Naive thymus-derived CD4-positive, alpha-beta T cell (primary cell): ENCODE measurements around the gene NHS. TPM values are rescaled to one million over a fixed set of nuclear protein-coding genes. Genes with fewer than 3 reads are reported as not detected.

Source experiments
- ATAC-seq: fragments of 150-1000 bp; cut with Tn5 transposase; 2 replicates; pipeline ENCODE4 v1.10.0; 2021; ENCODE audit warnings: mild to moderate bottlenecking, moderate library complexity
- CTCF ChIA-PET: fragments of 350-600 bp; sonication (Branson Sonifier 250); formaldehyde crosslinking; loops from one replicate; lab custom pipeline; 2021; ENCODE audit warnings: antibody characterized with exemption; lab: Charles Lee
- POLR2A ChIA-PET: fragments of 350-600 bp; sonication (Branson Sonifier 250); formaldehyde crosslinking; loops from one replicate; lab custom pipeline; 2021; ENCODE audit warnings: antibody characterized with exemption, inconsistent platforms; lab: Charles Lee
- DNase-seq, 9 donors: peaks; one replicate each; pipeline versions ENCODE4 v3.0.0 to v3.0.0-alpha.2; 2020 to 2022; ENCODE audit warnings: mixed read lengths in 1 of 9
- H3K27ac ChIP-seq: one replicate; pipeline ENCODE4 v1.7.0; 2013; ENCODE audit warnings: mild to moderate bottlenecking, low read depth, low read length, moderate library complexity
- H3K27me3 ChIP-seq, 2 donors: one replicate each; pipeline ENCODE4 v1.7.0; 2013; ENCODE audit warnings: low read length in 2 of 2, mild to moderate bottlenecking in 2 of 2, moderate library complexity in 2 of 2; ENCODE audit not compliant: control insufficient read depth in 2 of 2, insufficient read depth in 2 of 2
- H3K36me3 ChIP-seq, 3 experiments: 1 replicate in 2 of 3; 2 replicates in 1 of 3; pipeline ENCODE4 v1.7.0; 2013; ENCODE audit warnings: low read length in 3 of 3, mild to moderate bottlenecking in 3 of 3, moderate library complexity in 1 of 3; ENCODE audit not compliant: insufficient read depth in 3 of 3, control insufficient read depth in 2 of 3
- H3K4me1 ChIP-seq, 2 donors: one replicate each; pipeline ENCODE4 v1.7.0; 2013; ENCODE audit warnings: low read length in 2 of 2, mild to moderate bottlenecking in 2 of 2, moderate library complexity in 1 of 2; ENCODE audit not compliant: control insufficient read depth in 2 of 2, insufficient read depth in 2 of 2
- H3K4me3 ChIP-seq: 2 replicates; pipeline ENCODE4 v1.7.0; 2013; ENCODE audit warnings: mild to moderate bottlenecking, low read length
- H3K9me3 ChIP-seq, 3 experiments: 1 replicate in 2 of 3; 2 replicates in 1 of 3; pipeline ENCODE4 v1.7.0; 2013; ENCODE audit warnings: low read length in 3 of 3; ENCODE audit not compliant: control insufficient read depth in 2 of 3
- H3K27ac Mint-ChIP-seq, 9 donors: one replicate each; pipeline ENCODE4 v1.8.0; 2020 to 2022; ENCODE audit warnings: mixed read lengths in 9 of 9, mild to moderate bottlenecking in 8 of 9, moderate library complexity in 5 of 9, inconsistent platforms in 2 of 9
- H3K27me3 Mint-ChIP-seq, 5 donors: one replicate each; pipeline ENCODE4 v1.8.0; 2021 to 2022; ENCODE audit warnings: mixed read lengths in 5 of 5, mild to moderate bottlenecking in 1 of 5
- H3K36me3 Mint-ChIP-seq, 5 donors: one replicate each; pipeline ENCODE4 v1.8.0; 2020 to 2022; ENCODE audit warnings: mixed read lengths in 5 of 5, mild to moderate bottlenecking in 3 of 5, inconsistent platforms in 1 of 5
- H3K4me1 Mint-ChIP-seq, 7 donors: one replicate each; pipeline ENCODE4 v1.8.0; 2020 to 2022; ENCODE audit warnings: mixed read lengths in 7 of 7, mild to moderate bottlenecking in 3 of 7, inconsistent platforms in 1 of 7
- H3K4me3 Mint-ChIP-seq, 10 donors: one replicate each; pipeline ENCODE4 v1.8.0; 2020 to 2022; ENCODE audit warnings: mild to moderate bottlenecking in 10 of 10, mixed read lengths in 10 of 10, moderate library complexity in 6 of 10, inconsistent platforms in 2 of 10
- H3K9me3 Mint-ChIP-seq, 11 donors: one replicate each; pipeline ENCODE4 v1.8.0; 2020 to 2022; ENCODE audit warnings: mixed read lengths in 11 of 11, mild to moderate bottlenecking in 4 of 11, inconsistent platforms in 1 of 11, moderate library complexity in 1 of 11
- intact Hi-C, 2 donors: fragments of 100-400 bp; cut with micrococcal nuclease; formaldehyde crosslinking; loops; one replicate each; pipeline ENCODE4 v1.15.1; 2023
- polyA plus RNA-seq, 2 donors: library from polyadenylated mRNA; unstranded; fragments of 300-500 nt; fragmentation: Illumina TruSeq; gene quantifications; one replicate each; pipeline ENCODE4 v1.2.3, GENCODE V29; 2021
- total RNA-seq, 6 experiments: library from RNA in 5 of 6; stranded (reverse) in 5 of 6; gene quantifications; 1 replicate in 5 of 6; 2 replicates in 1 of 6; pipeline ENCODE4 v1.2.3 and lab custom pipeline; 2021 to 2026

Gene NHS
- total and polyA plus RNA-seq, 7 experiments from 2014 or later: 0.02 to 2.6 (median 0.32) TPM; not detected in 1

- DNase-seq (no peak), ATAC-seq (no peak)
- intact Hi-C loops: no loop called here
- Histone ChIP-seq H3K4me3 (no peak overlapping the region), H3K36me3 (no peaks in the 10 kb centered on the region), H3K4me1 (no peaks in the 10 kb centered on the region), H3K27me3 (no peaks in the 10 kb centered on the region), H3K27ac (no peak overlapping the region), H3K9me3 (no peaks in the 10 kb centered on the region)
- Mint-ChIP-seq H3K27me3 (peaks cover 0 to 14% (median 4%) of the 10 kb centered on the region in 5 donors), H3K4me1 (no peaks in the 10 kb centered on the region), H3K4me3 (no peak overlapping the region), H3K9me3 (peaks cover 0 to 3% (median 0%) of the 10 kb centered on the region in 11 donors), H3K36me3 (no peaks in the 10 kb centered on the region), H3K27ac (no peak overlapping the region)
- ChIA-PET POLR2A (no interaction called here), CTCF (no interaction called here)
Observed at GRCh38 chrX:17580539-17581152, 205.6 kb downstream of the NHS start.

- ChIA-PET CTCF (no interaction called here), POLR2A (no interaction called here)
- Mint-ChIP-seq H3K27me3 (peaks cover 0 to 10% (median 4%) of the 10 kb centered on the region in 5 donors), H3K4me1 (no peaks in the 10 kb centered on the region), H3K4me3 (no peak overlapping the region), H3K27ac (no peak overlapping the region), H3K36me3 (no peaks in the 10 kb centered on the region), H3K9me3 (no peaks in the 10 kb centered on the region)
- H3K36me3 ChIP-seq: no peaks in the 10 kb centered on the region
- no peak for ATAC-seq
- no peaks in the 10 kb centered on the region for H3K27me3 ChIP-seq
- no peaks in the 10 kb centered on the region for H3K4me1 ChIP-seq
- H3K27ac ChIP-seq: no peak overlapping the region
- H3K9me3 ChIP-seq: no peaks in the 10 kb centered on the region
- intact Hi-C loops: no loop called here
- DNase-seq: no peak
- no peak overlapping the region for H3K4me3 ChIP-seq
Observed at GRCh38 chrX:17581641-17582040, 206.6 kb downstream of the NHS start.

DNA sequence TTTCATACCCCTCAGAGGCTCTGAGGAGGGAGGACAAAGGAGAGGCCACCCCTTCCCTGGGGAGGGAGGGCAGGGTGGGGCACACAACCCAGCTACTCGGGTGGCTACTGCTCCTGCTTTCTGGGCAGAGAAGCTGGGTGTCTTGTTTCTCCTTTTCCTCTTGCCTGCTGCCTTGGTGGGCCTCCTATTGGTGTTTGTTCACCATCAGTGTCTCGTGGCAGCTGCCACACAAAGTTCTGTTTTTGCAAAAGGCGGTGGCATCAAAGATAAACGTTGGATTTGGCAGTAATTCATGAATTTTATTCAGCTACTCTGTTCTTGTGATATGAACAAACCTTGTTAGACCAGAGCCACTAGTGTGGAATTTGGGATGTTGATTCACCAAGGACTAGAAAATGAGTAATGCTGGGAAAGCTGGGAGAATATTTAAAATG, 209.3 kb downstream of the NHS start:
- CTCF ChIA-PET: no interaction called here
- H3K9me3 Mint-ChIP-seq: no peaks in the 10 kb centered on the region

DNA sequence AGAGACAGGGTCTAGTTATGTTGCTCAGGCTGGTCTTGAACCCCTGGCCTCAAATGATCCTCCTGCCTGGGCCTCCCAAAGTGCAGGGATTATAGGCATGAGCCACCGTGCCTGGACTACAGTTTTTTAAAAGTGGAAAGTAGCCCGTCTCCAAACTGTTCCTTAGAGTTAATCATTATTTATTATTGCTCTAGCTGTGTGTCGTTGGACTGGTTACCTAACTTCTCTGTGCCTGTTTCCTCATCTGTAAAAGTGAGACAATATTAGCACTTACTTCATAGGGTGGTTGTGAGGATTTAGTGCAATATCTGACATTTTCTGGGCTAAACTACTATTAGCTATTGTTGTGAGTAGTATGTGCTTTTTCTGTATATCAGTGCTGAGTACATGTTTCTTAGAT, 210.0 kb downstream of the NHS start:
- ChIA-PET CTCF (no interaction called here), POLR2A (no interaction called here)
- H3K4me3 Mint-ChIP-seq: no peak overlapping the region
- no peak overlapping the region for H3K27ac Mint-ChIP-seq
- H3K27ac ChIP-seq: no peak overlapping the region
- H3K4me3 ChIP-seq: no peak overlapping the region
- H3K4me1 ChIP-seq: no peaks in the 10 kb centered on the region
- H3K9me3 Mint-ChIP-seq: no peaks in the 10 kb centered on the region
- DNase-seq (no peak), ATAC-seq (no peak)
- intact Hi-C loops: no loop called here
- peaks cover 0 to 4% (median 2%) of the 10 kb centered on the region in 5 donors for H3K27me3 Mint-ChIP-seq
- no peaks in the 10 kb centered on the region for H3K27me3 ChIP-seq
- peaks cover 0 to 2% (median 0%) of the 10 kb centered on the region in 7 donors for H3K4me1 Mint-ChIP-seq
- H3K9me3 ChIP-seq: no peaks in the 10 kb centered on the region
- H3K36me3 Mint-ChIP-seq: no peaks in the 10 kb centered on the region
- no peaks in the 10 kb centered on the region for H3K36me3 ChIP-seq

More for the DNA sequence above, 209.3 kb downstream of the NHS start:
- Histone ChIP-seq H3K27me3 (no peaks in the 10 kb centered on the region), H3K36me3 (no peaks in the 10 kb centered on the region), H3K4me3 (no peak overlapping the region), H3K27ac (no peak overlapping the region), H3K9me3 (no peaks in the 10 kb centered on the region), H3K4me1 (no peaks in the 10 kb centered on the region)
- Mint-ChIP-seq H3K4me1 (peaks cover 0 to 2% (median 0%) of the 10 kb centered on the region in 7 donors), H3K36me3 (no peaks in the 10 kb centered on the region), H3K27me3 (peaks cover 0 to 4% (median 2%) of the 10 kb centered on the region in 5 donors), H3K27ac (no peak overlapping the region), H3K4me3 (no peak overlapping the region)
- ATAC-seq (no peak), DNase-seq (no peak)
- intact Hi-C loops: no loop called here
- POLR2A ChIA-PET: no interaction called here

- H3K36me3 ChIP-seq: no peaks in the 10 kb centered on the region
- H3K27ac ChIP-seq: no peak overlapping the region
- H3K27ac Mint-ChIP-seq: no peak overlapping the region
- H3K9me3 Mint-ChIP-seq: no peaks in the 10 kb centered on the region
- H3K9me3 ChIP-seq: no peaks in the 10 kb centered on the region
- H3K4me3 ChIP-seq: no peak overlapping the region
- ATAC-seq: no peak
- intact Hi-C loops: no loop called here
- H3K27me3 ChIP-seq: no peaks in the 10 kb centered on the region
- POLR2A ChIA-PET: no interaction called here
- no peak overlapping the region for H3K4me3 Mint-ChIP-seq
- H3K4me1 ChIP-seq: no peaks in the 10 kb centered on the region
- H3K27me3 Mint-ChIP-seq: peaks cover 0 to 2% (median 0%) of the 10 kb centered on the region in 5 donors
- DNase-seq: no peak
- CTCF ChIA-PET: no interaction called here
- H3K4me1 Mint-ChIP-seq: peaks cover 0 to 10% (median 2%) of the 10 kb centered on the region in 7 donors
- no peaks in the 10 kb centered on the region for H3K36me3 Mint-ChIP-seq
Observed at GRCh38 chrX:17587366-17587765, 212.4 kb downstream of the NHS start.

- no peaks in the 10 kb centered on the region for H3K36me3 Mint-ChIP-seq
- H3K9me3 ChIP-seq: no peaks in the 10 kb centered on the region
- H3K27ac Mint-ChIP-seq: no peak overlapping the region
- intact Hi-C loops: no loop called here
- DNase-seq (no peak), ATAC-seq (no peak)
- no peaks in the 10 kb centered on the region for H3K36me3 ChIP-seq
- ChIA-PET CTCF (no interaction called here), POLR2A (no interaction called here)
- no peaks in the 10 kb centered on the region for H3K4me1 ChIP-seq
- H3K27me3 ChIP-seq: no peaks in the 10 kb centered on the region
- peaks cover 0 to 10% (median 2%) of the 10 kb centered on the region in 7 donors for H3K4me1 Mint-ChIP-seq
- H3K4me3 ChIP-seq: no peak overlapping the region
- H3K9me3 Mint-ChIP-seq: peaks cover 0 to 1% (median 0%) of the 10 kb centered on the region in 11 donors
- no peak overlapping the region for H3K27ac ChIP-seq
- no peak overlapping the region for H3K4me3 Mint-ChIP-seq
- H3K27me3 Mint-ChIP-seq: peaks cover 0 to 2% (median 0%) of the 10 kb centered on the region in 5 donors
Observed at GRCh38 chrX:17588303-17588702, 213.3 kb downstream of the NHS start.
